MV-4-11 (cell line): ENCODE measurements around the gene DPYSL5.
A peak's percentile ranks its signal among the peaks of the same experiment; 100 is the strongest.
"Not testable (repeated sequence)": the region's sequence is repeated elsewhere in the genome, so short reads cannot be mapped to it uniquely, and the experiment has no call there.

Experiments used
- DNase-seq: peaks from one replicate; lab custom pipeline; 2025; lab: John Stamatoyannopoulos, UW

DPYSL5 gene

DNA sequence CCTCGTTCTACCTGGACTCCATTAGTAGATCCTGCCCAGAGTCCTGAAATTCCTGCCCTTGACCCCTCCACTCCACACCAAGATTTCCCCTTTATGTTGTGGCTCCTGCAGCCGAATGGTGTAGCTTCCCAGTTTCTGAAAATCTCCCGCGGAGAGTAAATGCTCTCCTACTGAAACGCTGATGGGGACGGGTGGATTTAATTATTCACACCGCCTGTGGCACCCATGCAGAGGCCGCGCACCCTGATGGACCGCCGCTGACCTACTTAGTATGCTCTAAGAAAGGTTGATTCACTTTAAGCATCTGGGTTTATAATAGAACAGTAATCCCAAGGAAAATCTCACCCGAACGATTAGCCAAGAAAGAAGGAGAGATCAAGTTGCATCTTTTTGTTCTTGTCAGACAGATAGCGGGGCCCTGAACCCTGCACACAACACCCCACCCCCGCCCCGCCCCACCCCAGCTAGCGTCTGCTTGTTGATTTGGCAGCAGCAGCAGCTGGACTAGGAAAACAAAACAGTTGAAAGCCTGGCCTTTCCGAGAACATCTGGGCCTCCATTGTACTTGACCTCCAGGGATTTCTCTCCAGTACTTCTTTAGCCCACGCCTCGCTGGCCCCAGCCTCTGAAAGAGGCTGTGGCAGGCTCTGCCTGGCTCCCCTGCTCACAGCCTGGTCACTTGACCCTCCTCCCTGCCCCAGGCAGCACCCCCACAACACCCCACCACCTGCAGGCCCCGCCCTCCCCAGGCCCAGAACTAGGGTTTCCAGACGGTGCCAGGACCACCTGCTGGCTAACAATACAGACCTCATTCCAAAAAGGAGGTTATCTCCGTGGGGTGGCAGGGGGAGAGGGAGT lies 53.6 kb downstream of the DPYSL5 start:
- DNase-seq = no peak

DNA sequence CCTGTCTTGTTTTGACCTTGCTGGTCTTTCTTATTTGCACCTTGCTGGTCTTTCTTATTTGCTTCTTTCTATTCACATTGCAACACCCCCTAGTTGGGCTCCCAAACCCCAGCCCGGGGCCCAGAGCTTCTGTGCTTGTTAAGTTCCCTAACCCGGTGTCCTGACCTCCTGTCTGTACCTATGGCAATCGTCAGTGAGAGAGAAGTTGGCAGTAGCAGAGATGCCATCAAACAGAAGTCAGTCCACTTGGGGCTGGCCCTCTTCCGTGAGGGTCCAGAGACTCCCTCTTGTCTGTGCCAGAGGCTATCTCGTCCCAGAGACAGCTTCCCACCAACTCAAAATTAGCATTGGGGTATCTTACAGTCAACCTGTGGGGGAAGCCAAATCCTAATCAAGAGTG lies 55.7 kb downstream of the DPYSL5 start:
- DNase-seq = no peak

DNA sequence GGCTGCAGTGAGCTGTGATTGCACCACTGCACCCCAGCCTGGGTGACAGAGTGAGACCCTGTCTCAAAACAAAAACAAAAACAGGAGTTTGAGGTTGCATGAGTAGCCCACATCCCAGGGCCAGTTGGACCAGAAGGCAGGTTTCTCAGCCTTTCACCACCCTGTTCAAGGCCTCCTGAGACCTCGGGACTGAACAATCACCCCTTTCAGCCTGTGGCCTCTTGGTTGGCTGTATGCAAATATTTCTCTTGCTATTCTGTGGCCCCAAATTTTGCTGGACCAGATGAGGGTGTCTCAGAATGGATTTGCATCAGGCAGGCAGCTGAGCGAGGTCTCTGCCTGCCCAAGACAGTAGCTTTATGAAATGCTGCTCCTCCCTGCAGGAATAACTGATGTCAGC lies 56.9 kb downstream of the DPYSL5 start:
- no peak for DNase-seq

DNA sequence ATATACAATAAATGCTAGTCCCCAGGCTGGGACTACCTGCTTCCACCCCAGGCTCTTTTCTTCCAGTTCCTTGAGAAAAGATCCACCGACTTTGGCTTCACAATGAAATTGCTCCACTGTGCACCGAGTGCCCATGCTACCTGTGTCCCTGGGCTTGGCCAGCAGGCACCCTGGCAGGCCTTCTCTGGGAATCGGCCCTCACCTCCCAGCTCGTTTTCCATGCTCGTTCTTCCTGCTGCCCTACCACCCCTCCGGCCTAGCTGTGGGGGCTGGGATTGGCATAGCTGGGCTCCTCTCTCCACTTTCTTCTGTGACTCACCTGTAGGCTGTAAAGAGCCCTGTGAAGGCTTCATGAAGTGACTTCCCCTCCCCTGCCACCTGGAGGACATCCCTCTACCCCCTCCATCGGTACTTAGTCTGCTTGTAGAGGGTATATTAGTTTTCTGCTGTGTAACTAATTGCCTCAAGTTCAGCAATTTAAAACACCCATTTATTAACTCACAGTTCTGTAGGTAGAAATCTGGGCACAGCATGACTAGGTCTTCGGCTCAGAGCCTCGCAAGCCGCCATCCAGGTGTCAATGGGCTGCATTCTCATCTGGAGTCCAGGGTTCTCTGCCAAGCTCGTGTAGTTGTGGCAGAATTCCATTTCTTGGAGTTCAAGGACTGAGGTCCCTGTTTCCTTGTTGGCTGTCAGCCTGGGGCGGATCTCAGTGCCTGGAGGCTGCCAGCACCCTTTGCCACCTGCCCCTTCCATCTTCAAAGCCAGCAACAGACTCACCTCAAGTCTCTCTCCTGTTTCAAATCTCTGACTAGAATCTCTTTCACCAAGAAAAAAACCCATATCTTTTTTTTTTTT lies 57.6 kb downstream of the DPYSL5 start:
- no peak for DNase-seq

DNA sequence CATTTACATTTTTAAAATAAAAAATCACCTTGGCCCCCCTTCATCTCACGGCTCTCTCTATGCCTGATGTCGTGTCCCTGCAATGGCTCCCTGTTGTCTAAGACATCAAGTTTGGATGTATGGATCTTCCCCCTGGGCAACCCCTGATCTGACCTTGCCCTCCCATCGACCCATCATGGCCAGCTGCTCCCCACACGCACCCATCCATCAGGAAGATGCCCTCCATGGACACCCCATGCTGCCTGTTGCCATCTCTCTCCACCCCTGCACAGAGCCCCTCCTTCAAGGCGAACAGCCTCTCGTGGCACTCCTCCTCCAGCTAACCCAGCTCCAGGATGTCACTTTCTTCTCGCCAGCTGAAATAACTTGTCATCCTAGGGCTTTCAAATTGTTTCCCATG lies 59.5 kb downstream of the DPYSL5 start:
- DNase-seq = no peak

DNA sequence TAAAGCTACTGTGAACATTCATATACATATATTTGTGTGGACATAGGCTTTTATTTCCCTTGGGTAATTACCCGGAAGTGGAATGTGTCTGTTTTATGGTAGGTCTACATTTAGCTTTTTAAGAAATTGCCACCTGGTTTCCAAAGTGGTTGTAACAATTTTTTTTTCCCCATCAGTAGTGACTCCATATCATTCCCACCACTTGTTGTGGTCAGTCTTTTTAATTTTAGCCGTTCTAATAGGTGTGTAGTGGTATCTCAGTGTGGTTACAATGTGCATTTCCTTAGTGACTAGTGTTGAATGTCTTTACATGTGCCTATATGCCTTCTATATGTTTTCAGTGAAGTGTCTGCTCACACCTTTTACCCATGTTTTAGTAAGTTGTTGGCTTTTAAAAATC lies 62.2 kb downstream of the DPYSL5 start:
- DNase-seq = no peak

DNA sequence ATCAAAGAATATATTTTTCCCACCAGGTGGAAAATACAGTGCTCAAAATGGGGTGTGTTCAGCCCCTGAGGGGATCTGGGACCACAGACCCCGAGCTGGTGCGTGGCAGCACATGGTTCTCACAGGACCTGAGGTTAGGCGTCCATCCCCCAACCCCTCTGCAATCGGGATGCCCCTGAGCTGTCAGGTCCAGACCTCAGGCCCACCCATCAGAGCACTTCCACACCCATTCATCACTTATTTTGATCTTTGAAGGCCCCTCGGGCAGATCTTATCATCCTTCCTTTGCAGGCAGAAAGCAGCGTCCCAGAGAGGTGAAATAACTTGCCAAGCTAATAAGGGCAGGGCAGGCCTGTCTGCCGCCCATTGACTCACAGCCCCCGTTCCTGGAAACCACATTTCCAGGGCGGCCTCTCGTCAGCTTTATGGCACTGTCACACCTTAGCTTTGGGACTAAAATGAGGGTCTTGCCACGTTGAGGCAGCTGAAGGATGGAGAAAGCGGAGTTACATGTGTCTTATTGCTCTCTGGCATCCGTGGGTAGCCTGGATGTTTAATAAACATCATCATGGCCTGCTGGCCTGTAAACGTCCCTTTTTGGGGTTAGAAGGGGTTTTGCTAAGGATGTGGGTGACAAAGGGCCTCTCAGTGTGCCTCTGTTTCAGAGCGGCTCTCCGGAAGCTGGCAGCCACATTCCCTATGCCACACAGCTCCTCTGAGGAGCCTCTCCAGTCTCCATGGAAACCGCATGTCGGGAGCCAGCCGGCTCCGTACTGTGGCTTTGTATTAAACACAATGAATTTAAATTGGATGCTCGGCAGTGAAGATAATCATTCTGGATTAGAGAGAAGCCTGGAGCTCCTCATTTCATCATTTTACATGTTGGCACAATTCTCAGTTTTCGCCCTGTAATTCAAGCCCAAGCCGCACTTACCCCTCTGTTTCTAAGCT lies 64.3 kb downstream of the DPYSL5 start:
- DNase-seq = no peak

DNA sequence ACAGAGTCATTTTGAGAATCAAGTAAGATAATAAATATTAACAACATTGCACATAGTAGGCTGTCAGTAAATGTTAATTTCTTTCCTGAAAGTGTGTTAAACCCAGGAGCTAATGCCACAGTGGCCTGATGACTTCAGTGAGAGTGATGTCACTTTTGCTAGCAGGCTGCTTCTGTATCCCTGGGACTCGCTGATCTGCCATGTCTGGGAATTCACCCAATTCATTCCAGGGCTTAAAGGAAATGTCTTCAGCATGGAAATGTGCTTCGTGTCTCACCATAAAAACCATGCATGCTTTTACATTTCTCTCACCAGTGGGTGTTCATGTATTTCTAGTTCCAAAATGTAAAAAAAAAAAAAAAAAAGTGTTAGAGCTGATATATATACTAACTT lies 65.7 kb downstream of the DPYSL5 start:
- DNase-seq = no peak

DNA sequence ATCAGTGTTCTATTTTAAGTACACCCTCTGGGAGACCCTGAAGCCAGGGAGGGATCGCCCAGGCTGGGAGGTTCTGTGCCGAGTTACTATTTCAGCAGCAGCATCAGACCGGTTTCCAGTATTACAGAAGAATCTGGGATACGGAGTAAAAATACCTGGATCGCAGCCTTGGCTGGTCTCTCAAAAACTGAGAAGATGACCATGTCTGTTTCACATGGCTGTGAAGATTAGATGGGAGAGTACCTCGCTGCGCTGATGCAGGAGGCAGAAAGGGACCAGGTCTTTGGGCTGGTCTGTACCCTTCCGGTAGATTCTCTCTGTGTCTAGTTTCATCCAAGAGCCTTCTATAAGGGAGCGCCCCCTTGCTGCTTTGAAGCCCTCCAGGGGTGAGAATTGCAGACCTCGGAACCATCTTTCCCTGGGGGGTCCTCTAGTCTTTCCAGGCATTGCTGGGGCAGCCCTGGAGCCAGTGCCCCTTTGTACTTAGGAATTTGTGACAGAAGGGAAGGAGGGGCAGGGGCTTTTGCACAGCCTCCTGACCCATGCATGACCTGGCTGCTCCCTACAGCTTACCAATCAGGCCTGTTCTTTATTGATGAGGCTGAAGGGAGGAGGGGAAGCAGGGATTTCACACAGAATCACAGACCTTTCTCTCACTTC lies 66.2 kb downstream of the DPYSL5 start:
- no peak for DNase-seq

DNA sequence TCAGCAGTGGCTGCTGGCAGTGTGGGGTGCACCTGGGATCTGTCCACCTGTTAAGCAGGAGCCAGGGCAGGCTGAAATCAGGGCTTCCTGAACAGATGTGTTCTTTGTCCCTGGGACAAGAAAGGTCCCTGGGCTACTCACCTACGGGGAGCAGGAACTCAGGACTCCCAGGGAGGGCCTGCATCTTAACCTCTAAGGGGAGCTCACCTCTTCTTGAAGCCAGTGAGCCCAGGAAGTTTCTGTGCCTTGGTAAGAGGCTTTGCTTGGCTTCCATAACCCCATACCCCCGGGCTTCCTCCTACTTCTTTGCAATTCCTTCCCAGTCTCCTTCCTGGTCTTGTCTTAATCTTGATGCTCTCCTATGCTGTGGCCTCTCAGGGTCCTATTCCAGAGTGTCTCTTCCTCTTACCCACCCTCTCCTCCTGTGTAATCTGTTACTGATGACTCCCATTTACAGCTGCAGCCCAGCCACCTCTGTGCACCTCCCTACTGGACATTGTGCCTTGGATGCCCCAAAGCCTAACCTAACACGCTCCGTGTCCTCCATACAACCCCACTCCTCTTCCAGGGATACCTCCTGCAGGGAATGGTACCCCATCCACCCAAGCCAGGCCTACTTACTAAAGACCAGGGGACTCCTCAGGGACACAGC lies 66.9 kb downstream of the DPYSL5 start:
- DNase-seq = no peak

DNA sequence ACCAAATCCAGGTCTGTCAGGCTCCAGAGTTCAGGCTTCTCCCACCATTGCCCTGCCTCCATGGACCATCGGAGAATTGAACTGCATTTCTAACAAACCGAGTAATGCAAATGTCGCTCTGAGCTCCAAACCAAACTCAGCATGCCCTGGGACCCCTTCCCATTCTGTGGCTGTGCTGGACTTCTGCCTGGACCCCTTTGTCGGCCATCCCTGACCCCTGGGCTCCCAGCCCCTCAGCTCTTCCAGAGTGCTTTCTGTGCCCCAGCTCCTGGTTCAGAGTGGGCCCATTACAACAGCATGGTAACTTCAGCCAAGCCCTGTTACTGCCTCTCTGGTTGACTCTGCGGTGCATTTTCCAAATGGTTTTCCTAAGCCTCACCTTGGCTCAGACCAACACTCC lies 67.4 kb downstream of the DPYSL5 start:
- no peak for DNase-seq

DNA sequence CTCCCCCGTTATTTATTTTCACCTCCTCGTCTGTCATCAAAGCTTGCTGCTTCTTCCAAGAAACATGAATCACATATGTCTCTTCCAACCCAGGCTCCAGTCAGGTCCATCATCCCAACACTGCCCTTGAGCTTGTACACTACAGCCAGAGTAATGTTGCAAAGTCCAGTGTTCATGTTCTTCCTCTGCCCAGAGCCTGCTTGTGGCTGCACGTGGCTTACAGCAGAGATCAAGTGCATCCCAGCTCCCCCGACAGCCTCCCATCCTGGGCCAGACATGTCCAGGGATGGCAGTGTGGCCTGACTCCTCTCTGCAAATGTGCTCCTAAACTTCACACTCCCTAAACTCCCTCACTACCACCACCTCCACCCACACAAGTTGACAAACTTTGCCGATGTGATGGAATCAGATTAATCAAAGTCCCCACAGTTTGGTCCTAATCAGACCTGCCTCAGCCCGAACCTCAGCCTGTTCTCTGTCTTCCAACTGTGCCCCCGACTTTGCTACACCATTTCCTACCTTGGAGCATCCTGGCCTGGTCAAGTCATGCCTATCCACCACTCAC lies 68.3 kb downstream of the DPYSL5 start:
- no peak for DNase-seq

DNA sequence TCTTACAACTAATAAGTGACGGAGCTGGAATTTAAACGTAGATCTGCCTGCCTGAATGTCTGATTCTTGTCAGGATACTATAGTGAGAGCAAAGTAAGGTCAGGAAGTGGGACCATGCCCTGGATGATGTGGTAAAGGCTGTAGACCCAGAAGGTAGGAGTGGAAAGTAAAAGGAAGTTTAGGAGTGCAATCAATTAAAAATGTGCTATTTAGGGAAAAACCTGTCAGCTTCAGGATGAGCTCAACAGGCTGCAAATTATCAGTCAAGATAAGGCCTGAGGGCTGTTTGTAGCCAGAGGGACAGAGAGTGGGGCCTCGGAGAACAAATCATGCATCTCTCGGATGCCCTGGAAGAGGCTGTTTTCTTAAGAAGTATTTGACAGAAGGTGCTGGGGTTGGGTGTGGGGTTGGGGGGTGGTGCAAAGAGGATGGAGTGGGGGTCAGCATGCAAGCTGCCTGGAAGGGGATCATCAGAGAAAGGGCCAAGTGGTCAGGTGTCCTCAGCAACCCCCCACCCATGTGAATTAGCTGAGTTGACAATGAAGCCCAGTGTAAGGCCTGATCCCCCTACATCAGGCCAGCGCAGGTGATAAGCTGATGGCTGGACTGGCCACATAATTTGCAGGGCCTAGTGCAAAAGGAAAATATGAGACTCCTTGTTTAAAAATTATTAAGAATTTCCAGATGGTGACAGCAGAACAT lies 69.4 kb downstream of the DPYSL5 start:
- no peak for DNase-seq

DNA sequence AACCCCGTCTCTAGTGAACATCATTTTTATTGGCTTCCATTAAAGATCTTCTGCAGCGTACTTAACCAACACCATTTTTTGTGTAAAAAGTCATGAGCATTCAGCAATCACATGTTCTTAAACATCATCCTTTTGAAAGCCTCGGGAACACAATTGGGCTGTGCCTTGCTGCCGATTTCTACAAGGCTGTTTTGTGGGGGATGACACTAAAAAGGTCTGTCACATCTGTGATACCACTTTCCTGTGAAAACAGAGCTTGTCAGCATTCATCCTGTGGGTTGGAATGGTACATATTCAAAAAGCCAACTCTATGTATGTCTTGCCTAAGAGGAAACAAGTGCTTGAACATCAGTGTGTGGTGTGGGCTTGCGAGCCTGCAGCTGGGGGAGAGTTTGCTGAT lies 73.4 kb downstream of the DPYSL5 start:
- DNase-seq = no peak

DNA sequence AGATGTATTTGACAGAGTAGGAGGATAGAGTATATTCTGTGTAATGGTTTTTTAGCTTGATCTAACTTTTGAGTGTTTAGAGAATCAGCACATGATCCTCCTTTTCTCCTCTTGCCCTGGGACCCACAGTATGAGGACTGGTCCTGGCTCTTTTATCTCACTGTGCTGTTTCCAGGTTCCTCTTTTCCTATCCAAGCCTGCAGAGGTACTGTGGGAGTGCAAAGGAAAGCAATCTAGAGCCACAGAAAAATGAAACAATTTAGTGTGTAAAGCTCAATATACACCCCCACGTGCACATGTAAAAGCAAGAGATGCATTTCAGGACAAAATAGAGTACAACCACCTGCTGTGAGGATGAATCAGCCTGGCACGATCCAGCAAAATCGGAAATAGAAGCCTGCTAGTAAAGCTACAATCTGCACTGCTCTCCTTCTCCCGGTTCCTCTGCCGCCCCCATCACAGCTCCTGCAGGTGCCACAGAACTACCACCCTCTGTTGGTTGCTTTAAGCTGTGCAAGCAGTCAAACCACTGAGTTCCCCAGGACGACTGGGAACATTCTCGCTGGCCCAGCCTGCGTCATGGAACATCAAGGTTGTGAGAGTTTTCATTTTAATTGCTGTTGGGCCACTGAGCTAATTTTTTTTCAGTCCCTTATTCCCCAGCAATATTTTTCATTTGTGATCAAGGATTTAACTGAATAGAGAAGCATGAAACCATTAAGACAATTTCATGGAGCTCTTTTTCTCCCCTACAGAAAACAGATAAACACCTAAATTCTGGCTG lies 74.7 kb downstream of the DPYSL5 start:
- DNase-seq = peak; percentile 67

DNA sequence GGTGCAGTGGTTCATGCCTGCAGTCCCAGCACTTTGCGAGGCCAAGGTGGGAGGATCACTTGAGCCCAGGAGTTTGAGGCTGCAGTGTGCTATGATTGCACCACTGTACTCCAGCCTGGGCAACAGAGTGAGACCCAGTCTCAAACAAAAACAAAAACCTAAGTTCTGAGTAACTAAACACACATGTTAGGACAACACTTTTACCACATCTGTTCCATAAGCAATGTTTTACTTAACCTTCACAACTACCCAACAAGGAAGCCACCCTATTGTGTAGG lies 75.2 kb downstream of the DPYSL5 start:
- not testable (repeated sequence) for DNase-seq

DNA sequence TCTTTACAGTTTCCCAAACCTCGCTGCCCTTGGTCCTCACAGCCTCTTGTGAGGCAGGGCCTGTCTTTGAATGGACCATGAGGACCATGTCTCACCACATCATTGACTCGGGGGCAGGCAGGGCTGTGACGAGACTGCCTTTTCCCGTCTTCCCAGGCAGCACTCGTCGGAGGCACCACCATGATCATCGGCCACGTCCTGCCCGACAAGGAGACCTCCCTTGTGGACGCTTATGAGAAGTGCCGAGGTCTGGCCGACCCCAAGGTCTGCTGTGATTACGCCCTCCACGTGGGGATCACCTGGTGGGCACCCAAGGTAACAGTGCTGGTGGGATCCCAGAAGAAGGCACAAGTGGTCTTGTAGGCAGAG lies 76.8 kb downstream of the DPYSL5 start:
- no peak for DNase-seq

DNA sequence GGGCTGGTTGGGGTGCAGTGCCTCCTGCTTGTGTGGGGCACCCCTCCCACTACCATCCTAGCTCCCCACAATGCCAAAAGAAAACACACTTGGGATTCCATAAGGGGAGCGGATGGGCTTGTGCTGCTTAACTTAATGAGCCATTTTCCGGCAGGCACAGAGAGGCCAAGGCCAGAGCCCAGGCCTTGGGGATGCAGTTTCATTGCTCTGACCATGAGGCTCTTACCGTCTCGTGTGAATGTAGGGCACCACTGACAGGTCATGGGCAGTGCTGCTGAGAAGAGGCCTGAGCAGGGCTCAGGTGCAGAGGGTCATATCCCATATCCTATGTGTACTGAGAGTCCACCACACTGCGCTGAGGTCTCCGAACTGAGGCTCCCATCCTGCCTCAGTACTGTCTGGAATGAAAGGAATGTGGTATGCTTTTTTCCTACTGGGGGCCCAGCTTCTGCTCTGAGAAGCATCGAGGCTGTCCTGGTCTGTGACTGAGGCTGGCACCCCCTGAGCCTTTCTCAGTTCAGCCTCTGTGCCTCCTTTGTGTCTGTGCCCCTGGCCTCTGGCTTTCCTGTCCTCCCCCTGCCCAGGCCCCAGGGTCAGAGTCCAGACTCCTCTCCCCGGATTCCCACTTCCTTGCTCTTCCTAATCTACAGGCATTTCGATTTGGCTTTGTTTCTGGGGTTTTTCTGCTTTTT lies 77.3 kb downstream of the DPYSL5 start:
- no peak for DNase-seq

DNA sequence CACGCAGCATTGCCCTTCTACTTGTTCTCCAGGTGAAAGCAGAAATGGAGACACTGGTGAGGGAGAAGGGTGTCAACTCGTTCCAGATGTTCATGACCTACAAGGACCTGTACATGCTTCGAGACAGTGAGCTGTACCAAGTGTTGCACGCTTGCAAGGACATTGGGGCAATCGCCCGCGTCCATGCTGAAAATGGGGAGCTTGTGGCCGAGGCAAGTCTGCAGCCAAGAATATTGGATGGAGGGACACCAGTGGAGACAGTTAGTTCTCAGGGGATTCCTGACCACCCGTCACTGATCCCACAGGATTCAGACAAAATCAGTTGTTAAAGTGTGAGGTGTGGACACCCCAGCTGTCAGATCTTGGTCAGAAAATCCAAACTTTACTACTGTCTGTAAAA lies 79.3 kb downstream of the DPYSL5 start:
- DNase-seq = no peak
